ENCODE results near the gene LRRC36.

The LRRC36 gene

DNA sequence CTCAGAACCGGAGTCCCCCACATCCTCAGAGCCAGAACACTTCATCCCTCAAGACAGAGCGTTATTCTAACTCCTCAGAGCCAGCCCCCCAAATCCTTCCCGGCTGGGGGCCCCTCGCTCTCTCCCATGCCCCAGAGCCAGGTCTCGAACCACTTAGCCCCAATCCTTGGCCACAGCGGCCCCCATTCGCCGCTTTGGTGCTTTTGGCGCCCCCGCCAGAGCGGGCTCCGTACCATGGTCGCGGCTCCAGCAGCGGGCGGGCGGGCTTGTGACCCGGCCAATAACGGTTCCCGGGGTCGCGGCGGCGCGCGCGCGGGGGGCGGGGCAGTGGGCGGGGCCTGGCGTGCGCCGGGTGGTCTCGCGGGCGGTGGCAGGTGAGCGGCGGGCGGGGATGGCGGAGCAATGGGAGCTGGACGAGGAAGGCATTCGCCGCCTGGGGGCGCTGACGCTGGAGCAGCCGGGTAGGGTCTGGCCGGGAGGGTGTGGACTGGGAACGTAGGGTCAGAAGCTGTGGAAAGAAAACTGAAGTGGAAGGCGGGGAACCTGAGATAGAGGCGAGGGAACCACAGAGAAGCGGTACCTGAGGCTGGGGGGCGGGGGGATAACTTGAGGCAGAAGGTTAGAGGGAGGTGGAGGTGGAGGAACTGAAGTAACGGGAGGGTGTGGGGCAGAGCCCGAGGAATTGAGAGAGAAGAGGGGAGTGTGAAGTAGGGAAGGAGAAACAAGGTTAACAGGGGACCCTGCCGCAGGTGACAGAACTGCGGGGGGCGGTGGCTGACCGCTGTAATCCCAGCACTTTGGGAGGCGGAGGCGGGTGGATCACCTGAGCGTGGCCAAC, at the start of gene LRRC36, which contains the start of gene KCTD19:
LRRC36 (plus strand) TSS at position 344 of the 838 bp plus-strand sequence; CDS start at position 392, 48 bp downstream.
KCTD19 (minus strand) TSS at position 270 of the 838 bp plus-strand sequence; CDS start at position 236, 34 bp downstream.
- DNase-seq, result peak; percentile 78

GRCh38 chr16:67277294-67277998, 49.2 kb upstream of the LRRC36 start:
- DNase-seq, result no peak

- DNase-seq, result no peak
These were observed 48.4 kb upstream of the LRRC36 start for GRCh38 chr16:67277999-67278772.

- no peak for DNase-seq
These were observed 47.8 kb upstream of the LRRC36 start for GRCh38 chr16:67278773-67279295.

DNA sequence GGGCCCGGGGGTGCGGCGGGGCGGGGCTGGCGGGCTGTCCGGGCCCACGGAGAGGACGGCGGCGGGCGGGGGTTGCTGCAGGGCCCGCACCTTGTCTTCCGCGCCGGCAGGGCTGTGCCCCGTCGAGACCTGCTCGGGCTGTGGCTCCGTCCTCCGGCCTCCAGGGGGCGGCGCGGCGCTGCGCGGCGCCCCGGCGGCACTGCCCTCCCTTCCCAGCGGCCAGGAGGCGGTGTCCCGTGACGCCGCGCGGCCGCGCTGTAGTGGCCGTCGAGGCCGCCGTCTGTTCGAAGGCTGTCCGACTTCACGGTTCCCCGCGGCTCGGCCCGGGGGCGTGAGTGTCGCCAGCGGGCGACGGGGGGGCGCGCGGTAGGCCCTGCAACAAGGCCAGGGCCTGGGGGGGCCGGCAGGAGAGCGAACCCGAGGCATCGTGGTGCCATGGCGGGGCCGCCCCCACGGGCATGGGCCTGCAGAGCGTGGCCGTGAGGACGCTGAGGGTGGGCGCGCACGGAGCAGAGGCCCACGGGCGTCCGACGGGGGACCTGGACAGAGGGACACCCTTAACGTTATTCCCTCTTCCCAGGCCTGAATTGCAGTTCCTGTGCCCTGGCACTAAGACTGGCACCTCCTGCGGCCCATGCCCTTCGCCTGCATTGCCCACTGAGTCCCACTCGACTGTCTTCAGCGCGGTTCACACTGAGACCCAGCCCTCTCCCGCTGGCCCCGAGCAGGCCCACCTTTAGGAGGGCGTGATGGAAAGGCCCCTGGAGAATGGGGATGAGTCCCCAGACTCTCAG, 47.1 kb upstream of the LRRC36 start, which contains the start of gene PLEKHG4:
PLEKHG4 (plus strand) TSS at position 237 of the 794 bp plus-strand sequence; CDS start at position 750, 513 bp downstream.
- peak; percentile 93 for DNase-seq

DNA sequence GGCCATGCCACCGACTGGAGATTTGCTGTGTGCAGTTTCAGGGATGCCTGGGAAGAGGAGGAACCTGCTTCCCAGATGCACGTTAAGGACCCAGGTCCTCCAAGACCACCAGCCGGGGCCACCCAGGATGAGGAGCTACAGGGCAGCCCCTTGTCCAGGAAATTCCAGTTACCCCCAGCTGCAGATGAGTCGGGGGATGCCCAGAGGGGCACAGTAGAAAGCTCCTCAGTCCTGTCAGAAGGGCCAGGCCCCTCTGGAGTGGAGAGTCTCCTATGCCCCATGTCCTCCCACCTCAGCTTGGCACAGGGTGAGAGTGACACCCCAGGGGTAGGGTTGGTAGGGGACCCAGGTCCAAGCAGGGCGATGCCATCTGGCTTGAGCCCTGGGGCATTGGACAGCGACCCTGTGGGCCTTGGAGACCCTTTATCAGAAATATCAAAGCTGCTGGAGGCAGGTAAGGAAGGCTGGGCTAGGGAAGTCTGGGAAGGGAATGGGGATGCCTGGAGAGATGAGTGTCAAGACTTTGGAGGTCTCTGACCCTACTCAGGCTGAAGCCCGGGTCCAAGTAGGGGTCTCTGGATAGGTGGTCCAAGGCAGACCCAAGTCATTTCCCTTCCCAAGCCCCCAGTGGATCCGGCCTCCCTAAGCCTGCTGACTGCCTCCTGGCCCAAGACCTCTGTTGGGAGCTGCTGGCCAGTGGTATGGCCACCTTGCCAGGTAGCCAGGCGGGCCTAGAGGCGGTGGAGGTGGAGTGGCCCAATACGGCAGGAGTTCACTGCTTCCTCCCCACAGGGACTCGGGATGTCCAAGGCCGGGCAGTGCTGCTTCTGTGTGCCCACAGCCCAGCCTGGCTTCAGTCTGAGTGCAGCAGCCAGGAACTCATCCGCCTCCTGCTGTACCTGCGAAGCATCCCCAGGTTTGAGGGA, 46.3 kb upstream of the LRRC36 start:
- DNase-seq, result no peak

DNA sequence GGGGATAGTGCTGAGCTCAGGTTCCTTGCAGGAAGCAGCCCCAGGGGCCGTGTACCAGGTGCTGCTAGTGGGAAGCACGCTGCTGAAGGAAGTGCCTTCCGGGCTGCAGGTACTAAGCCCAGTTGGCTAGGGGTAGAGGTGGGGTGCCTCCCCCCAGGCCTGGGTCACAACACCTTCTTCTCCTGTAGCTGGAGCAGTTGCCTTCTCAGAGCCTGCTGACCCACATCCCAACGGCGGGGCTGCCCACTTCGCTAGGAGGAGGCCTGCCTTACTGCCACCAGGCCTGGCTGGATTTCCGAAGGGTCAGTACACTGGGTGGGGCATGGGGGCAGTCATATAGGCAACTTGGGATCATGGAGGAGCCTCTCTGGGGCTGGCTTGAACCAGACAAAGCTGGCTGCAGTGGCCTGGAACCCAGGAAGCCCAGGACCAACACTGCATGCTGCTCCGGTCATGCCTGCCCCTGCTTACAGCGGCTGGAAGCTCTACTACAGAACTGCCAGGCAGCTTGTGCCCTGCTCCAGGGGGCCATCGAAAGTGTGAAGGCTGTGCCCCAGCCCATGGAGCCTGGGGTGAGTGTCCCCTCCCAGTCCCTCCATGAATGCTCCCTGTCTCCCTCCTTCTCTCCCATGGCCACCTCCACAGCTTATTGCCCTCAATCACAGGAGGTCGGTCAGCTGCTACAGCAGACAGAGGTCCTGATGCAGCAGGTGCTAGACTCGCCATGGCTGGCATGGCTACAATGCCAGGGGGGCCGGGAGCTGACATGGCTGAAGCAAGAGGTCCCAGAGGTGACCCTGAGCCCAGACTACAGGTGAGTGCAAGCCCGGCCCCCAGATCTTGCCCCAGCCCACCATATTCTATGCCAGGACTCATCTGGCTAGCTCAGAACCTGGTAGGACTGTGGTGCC, 44.8 kb upstream of the LRRC36 start:
- DNase-seq, result no peak

DNA sequence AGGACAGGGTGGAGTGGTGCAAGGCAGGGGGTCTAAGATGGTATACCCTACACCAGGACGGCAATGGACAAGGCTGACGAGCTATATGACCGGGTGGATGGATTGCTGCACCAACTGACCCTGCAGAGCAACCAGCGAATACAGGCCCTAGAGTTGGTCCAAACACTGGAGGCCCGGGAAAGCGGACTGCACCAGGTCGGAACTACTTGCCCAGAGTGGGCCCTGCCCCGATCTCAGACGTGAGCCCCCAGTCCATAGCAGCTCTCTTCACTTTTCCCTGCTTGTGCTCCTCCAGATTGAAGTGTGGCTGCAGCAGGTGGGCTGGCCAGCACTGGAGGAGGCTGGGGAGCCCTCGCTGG, 44.2 kb upstream of the LRRC36 start:
- DNase-seq, result no peak

GRCh38 chr16:67283039-67283825, 43.4 kb upstream of the LRRC36 start:
- no peak for DNase-seq

DNA sequence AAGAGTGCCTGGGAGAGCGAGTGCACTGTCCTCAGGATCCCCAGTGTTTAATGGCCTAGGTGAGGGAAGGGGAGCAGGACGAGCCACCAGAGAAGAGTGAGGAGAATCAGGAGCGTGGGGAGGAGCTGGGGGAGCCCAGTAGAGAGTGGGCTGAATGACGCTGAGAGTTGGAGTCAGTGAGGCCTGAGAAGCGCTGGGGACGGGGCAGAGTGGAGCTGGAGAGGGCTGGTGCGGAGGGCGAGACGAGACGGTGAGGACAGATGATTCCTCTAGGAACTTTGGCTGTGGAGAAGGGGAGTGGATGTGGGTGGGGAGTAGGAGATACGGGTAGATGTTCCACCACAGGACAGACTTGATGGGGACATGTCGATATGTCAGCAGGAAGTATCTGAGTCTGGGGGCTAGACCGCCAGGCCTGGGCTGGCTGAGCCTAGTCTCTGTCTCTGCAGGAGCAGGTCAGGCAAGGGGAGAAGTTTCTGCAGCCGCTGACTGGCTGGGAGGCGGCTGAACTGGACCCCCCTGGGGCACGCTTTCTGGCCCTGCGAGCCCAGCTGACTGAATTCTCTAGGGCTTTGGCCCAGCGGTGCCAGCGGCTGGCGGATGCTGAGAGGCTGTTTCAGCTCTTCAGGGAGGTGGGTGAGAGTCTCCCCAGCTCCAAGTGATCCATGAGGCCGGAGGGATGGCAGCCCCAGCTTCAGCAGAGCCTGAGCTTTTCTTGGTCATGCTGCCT, 42.6 kb upstream of the LRRC36 start:
- no peak for DNase-seq

GRCh38 chr16:67284699-67285646, 41.6 kb upstream of the LRRC36 start:
- DNase-seq, result no peak

DNA sequence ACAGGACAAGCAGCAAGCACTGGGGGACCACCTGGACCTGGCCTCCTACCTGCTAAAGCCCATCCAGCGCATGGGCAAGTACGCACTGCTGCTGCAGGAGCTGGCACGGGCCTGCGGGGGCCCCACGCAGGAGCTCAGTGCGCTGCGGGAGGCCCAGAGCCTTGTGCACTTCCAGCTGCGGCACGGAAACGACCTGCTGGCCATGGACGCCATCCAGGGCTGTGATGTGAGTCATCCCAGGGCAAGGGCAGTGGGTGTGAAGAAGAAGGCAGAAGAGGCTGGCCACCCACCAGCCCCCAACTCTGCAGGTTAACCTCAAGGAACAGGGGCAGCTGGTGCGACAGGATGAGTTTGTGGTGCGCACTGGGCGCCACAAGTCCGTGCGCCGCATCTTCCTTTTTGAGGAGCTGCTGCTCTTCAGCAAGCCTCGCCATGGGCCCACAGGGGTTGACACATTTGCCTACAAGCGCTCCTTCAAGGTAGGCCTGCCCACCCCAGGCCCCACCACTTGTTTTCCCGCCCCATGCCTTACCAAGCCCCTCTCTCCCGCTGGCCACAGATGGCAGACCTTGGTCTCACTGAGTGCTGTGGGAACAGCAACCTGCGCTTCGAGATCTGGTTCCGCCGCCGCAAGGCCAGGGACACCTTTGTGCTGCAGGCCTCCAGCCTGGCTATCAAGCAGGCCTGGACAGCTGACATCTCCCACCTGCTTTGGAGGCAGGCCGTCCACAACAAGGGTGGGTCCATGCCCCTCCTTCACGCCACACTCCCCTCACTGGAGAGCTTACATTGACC, 40.0 kb upstream of the LRRC36 start:
- DNase-seq, result no peak

DNA sequence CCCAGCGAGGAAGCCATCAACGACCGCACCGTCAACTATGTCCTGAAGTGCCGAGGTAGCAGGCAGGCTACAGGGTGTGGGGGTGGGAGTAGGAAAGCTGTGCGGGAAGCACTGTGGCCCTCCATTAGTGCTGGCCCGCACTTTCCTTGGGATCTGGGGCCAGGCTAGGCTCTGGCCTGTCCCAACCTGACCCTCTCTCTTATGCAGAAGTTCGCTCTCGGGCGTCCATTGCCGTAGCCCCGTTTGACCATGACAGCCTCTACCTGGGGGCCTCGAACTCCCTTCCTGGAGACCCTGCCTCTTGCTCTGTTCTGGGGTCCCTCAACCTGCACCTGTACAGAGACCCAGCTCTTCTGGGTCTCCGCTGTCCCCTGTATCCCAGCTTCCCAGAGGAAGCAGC, 38.7 kb upstream of the LRRC36 start:
- no peak for DNase-seq

GRCh38 chr16:67291461-67291860, 35.2 kb upstream of the LRRC36 start:
- no peak for DNase-seq

DNA sequence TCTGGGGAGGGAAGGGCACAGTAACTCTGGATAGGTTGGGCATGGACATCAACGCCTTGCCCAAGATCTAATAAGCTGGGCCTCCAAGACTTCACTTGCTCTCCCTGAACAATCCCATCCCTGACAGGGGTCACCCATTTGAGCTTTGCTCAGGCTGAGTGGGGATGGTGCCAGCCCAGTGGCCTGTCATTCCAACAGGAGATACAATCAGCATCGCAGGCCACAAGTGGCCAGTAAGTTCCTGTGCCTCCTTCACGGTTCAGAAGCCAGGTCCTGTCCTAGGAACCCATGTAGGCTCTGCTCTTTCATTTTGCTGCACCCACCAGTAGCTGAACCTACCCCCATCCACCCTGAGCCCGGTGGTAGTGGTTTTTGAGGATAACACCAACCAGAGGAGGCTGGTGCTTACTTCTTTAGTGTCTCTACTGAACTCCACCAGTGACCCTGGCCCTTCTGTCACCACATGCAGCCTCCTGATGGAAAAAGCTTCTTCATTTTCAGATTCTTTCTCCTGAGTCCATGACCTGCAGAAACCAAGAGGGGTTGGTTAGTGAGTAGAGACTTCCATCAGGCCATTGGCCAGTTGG, 32.4 kb upstream of the LRRC36 start:
- DNase-seq, result no peak

GRCh38 chr16:67294938-67295361, 31.7 kb upstream of the LRRC36 start:
- DNase-seq, result no peak

Measured in activated effector memory CD4-positive, alpha-beta T cell treated with anti-CD3 and anti-CD28 coated beads, Interleukin-2, amount 50 U/mL, for 16 hours (primary cell).